ENCODE results near the gene RASSF7. TPM values are rescaled to one million over a fixed set of nuclear protein-coding genes. Genes with fewer than 3 reads are reported as not detected.
"Not testable (repeated sequence)": the region's sequence is repeated elsewhere in the genome, so short reads cannot be mapped to it uniquely, and the experiment has no call there.

Gene RASSF7
- total RNA-seq, 1 donor from 2014 or later, result 19.8 TPM

DNA sequence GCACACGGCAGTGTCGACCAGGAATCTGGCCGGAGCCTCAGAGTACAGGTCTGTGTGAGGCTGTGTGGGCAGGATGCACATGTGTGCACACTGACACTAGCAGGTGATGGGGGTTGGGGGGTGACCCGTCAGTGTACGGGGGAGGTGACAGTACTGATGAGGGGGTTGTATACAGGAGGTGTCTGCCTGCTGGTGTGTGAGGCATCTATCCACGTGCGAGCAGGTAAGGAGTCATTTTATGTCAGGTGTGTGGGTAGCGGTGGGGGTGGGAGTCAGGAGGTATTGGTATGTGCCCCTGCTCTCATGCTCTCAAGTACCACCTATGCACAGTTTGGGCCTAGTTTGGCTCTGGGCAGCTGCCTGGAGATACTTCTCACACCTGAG, 11.0 kb downstream of the RASSF7 start:
- H3K4me1 Mint-ChIP-seq (ENCODE audit: low read depth), result peaks cover 23% of the 10 kb centered on the region
- H3K27me3 Mint-ChIP-seq (ENCODE audit: insufficient read depth), result peaks cover 15% of the 10 kb centered on the region
- H3K4me3 Mint-ChIP-seq, result no peak overlapping the region
- intact Hi-C loops (cut with micrococcal nuclease), result no loop called here
- no peak overlapping the region for H3K27ac Mint-ChIP-seq
- H3K36me3 Mint-ChIP-seq (ENCODE audit: low read depth), result no peaks in the 10 kb centered on the region
- DNase-seq (ENCODE audit: low spot score), result no peak
- no peaks in the 10 kb centered on the region for H3K9me3 Mint-ChIP-seq

DNA sequence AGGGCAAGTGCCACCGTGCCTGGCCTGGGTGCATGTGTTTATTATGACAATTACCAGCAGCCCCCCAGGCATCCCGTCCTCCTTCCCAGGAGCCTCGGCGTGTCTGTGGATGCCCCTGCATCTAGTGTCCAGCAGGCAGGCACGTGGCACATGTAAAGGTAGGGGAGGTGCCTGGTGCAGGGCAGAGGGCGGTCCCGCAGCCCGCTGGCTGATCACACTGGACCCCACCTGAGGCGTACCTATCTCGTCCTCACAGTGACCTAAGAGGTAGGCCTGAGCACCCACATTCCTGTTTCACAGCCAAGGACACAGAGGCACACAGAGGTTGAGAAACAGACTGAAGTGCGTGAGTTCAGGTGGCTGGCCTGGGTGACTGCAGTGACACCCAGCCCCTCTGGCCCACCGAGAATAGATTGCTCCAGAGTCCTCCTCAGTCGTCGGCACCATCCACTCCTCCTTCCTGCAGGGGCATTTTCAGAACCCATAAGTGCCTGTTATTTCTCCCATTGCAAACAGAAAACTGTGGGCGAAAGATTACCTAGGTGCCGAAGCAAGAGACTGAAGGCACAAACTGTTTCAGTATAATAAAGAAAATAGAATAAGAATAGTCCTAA, 12.5 kb downstream of the RASSF7 start:
- peaks cover 23% of the 10 kb centered on the region for H3K4me1 Mint-ChIP-seq (ENCODE audit: low read depth)
- H3K27ac Mint-ChIP-seq, result no peak overlapping the region
- DNase-seq (ENCODE audit: low spot score), result no peak
- intact Hi-C loops (cut with micrococcal nuclease), result no loop called here
- peaks cover 15% of the 10 kb centered on the region for H3K27me3 Mint-ChIP-seq (ENCODE audit: insufficient read depth)
- no peaks in the 10 kb centered on the region for H3K9me3 Mint-ChIP-seq
- H3K36me3 Mint-ChIP-seq (ENCODE audit: low read depth), result peaks cover 4% of the 10 kb centered on the region
- H3K4me3 Mint-ChIP-seq, result no peak overlapping the region

DNA sequence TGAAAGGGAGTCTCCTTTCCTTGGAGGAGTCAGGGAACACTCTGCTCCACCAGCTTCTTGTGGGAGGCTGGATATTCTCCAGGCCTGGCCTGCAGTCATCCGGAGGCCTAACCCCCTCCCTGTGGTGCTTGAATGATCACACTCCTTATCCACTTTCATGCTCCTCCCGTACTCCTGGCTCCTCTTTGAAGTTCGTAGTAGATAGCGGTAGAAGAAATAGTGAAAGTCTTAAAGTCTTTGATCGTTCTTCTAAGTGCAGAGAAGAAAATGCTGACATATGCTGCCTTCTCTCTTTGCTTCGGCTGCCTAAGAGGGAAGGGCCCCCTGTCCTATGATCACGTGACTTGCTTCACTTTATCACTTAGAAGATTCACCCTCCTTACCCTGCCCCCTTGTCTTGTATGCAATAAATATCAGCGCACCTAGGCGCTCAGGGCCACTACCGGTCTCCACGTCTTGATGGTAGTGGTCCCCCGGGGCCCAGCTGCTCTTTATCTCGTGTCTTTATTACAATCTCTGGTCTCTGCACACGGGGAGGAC, 13.3 kb downstream of the RASSF7 start:
- not testable (repeated sequence) for H3K9me3 Mint-ChIP-seq; H3K27ac Mint-ChIP-seq; DNase-seq (ENCODE audit: low spot score); H3K36me3 Mint-ChIP-seq (ENCODE audit: low read depth)
- H3K4me1 Mint-ChIP-seq (ENCODE audit: low read depth), result peaks cover 29% of the 10 kb centered on the region
- H3K27me3 Mint-ChIP-seq (ENCODE audit: insufficient read depth), result peaks cover 15% of the 10 kb centered on the region
- peak overlapping the region; percentile 83 for H3K4me3 Mint-ChIP-seq
- intact Hi-C loops (cut with micrococcal nuclease), result loop anchor here (2.0 kb wide), 1 partner anchor 167 kb away; no protein-coding TSS in a partner anchor

DNA sequence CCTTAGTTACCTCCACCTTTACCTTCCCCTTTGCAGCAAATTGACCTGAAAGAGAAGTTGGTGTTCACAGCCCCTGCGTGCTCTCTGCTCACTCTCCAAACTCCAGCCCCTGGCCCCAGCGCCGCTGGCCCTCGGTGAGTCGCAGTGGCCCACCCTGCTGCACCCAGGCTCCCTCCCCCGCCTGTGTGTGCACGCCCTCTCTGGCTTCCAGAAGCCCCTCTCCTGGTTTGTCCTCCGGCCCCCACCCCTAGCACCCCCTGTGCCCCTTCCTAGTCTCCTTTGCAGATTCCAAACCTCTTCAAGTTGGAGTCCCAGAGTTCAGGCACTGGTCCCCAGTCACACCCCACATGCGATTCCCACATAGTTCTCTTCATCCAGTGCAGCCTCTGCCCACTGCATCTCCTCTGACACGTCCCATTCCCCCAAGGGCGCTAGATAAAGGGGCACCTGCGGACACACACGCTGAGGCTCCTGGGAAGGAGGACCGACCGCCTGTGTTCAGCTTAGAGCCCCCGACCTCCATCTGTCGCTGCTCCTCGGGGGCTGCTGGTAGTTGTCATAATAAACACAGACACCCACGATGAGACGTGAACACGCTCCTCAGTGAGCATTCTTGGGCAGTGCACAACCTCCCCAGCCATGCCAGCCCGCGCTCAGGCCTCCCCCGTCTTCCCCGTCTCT, 14.0 kb downstream of the RASSF7 start:
- Mint-ChIP-seq H3K36me3 (ENCODE audit: low read depth) (peaks cover 4% of the 10 kb centered on the region), H3K4me3 (peak overlapping the region; percentile 83), H3K9me3 (no peaks in the 10 kb centered on the region), H3K27me3 (ENCODE audit: insufficient read depth) (peaks cover 15% of the 10 kb centered on the region), H3K27ac (peak overlapping the region; percentile 26), H3K4me1 (ENCODE audit: low read depth) (peaks cover 36% of the 10 kb centered on the region)
- intact Hi-C loops (cut with micrococcal nuclease), result loop anchor here (1.0 to 5.0 kb wide), 4 partner anchors 14 to 367 kb away; partner anchors contain the start of genes BET1L, LMNTD2, RASSF7 and RIC8A
- no peak for DNase-seq (ENCODE audit: low spot score)

DNA sequence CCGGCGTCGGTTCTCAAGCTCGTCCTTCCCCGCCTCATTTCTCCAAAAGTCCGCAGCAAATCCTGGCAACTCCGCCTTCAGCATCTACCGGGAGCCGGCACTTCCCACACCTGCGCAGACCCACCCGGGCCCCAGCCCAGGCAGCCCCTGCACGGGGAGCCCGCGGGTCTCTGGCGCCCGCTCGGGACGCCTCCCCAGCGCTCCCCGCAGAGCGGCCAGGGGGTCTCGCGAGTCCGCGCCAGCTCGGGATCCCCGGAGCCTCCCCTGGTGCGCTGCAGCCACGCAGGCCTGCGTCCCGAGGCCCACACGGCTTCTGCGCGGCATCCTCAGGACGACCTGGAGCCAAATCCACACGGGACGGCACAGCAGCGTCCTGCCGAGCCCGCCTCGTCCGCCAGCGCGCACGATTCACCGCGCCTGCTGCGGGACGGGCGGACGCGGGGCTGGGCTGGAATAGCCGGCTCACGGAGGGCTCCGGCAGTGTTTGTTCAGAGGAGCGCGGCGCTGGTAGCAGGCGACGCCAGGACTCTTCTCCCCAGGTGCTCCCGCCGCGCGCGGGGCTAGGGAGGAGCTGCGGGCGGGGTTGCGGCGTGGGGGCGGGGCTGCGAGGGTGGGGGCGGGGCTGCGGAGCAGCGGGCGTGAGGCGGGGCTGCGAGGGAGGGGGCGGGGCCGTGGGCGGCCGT, 14.7 kb downstream of the RASSF7 start:
- intact Hi-C loops (cut with micrococcal nuclease), result loop anchor here (1.0 to 5.0 kb wide), 4 partner anchors 15 to 368 kb away; partner anchors contain the start of genes BET1L, LMNTD2, RASSF7 and RIC8A
- no peak for DNase-seq (ENCODE audit: low spot score)
- peaks cover 38% of the 10 kb centered on the region for H3K4me1 Mint-ChIP-seq (ENCODE audit: low read depth)
- H3K27me3 Mint-ChIP-seq (ENCODE audit: insufficient read depth), result peaks cover 15% of the 10 kb centered on the region
- no peaks in the 10 kb centered on the region for H3K9me3 Mint-ChIP-seq
- peak overlapping the region; percentile 26 for H3K27ac Mint-ChIP-seq
- peaks cover 4% of the 10 kb centered on the region for H3K36me3 Mint-ChIP-seq (ENCODE audit: low read depth)
- H3K4me3 Mint-ChIP-seq, result peak overlapping the region; percentile 83

DNA sequence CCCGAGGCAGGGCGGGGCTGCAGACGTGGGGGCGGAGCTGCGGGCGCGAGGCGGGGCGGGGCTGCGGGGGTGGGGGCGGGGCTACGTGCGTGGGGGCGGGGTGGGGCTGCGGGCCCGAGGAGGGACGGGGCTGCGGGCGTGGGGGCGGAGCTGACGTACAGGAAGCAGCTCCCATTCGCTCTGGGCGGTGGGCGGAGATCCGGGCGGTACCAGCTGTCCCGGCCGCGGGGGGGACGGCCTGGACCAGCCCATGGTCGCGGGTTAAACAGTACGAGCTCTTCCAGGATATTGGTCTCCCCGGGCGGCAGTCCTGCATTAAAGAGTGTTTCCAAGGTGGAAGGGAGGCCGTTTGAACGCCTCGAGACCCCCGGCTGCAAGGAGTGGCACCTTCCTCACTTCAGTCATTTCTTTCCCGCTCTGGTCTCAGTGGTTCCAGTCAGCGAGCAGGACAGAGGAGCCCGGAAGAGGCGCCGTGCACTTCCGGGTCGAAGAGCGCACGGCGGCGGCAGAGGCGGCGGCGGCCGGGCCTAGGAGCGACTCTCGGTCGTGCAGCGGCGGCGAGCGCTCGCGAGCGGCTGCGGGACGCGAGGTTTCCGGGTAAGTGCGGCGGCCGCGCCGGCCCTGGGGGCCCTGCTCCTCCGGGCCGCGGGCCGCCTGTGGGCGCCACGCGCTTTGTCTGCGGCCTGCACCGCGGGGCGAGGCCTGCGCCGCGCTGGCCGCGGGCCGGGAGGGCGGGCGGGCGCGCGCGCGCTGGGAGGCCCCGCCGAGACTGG, 15.4 kb downstream of the RASSF7 start, which contains the start of gene PHRF1:
Gene PHRF1, plus strand, starts transcription at position 475 of the 773 bp plus-strand sequence. CDS start 5,043 bp downstream, outside the sequence.
- intact Hi-C loops (cut with micrococcal nuclease), result loop anchor here (1.0 to 5.0 kb wide), 11 partner anchors 8 to 369 kb away; partner anchors contain the start of genes BET1L, DEAF1, LMNTD2 and LRRC56
- peak; percentile 91 for DNase-seq (ENCODE audit: low spot score)
- Mint-ChIP-seq H3K4me3 (peak within 1 kb of the TSS; percentile 94), H3K4me1 (ENCODE audit: low read depth) (peaks cover 41% of the 10 kb centered on the region), H3K36me3 (ENCODE audit: low read depth) (peaks cover 6% of the 10 kb centered on the region), H3K9me3 (no peaks in the 10 kb centered on the region), H3K27ac (peak within 1 kb of the TSS; percentile 100), H3K27me3 (ENCODE audit: insufficient read depth) (peaks cover 15% of the 10 kb centered on the region)

DNA sequence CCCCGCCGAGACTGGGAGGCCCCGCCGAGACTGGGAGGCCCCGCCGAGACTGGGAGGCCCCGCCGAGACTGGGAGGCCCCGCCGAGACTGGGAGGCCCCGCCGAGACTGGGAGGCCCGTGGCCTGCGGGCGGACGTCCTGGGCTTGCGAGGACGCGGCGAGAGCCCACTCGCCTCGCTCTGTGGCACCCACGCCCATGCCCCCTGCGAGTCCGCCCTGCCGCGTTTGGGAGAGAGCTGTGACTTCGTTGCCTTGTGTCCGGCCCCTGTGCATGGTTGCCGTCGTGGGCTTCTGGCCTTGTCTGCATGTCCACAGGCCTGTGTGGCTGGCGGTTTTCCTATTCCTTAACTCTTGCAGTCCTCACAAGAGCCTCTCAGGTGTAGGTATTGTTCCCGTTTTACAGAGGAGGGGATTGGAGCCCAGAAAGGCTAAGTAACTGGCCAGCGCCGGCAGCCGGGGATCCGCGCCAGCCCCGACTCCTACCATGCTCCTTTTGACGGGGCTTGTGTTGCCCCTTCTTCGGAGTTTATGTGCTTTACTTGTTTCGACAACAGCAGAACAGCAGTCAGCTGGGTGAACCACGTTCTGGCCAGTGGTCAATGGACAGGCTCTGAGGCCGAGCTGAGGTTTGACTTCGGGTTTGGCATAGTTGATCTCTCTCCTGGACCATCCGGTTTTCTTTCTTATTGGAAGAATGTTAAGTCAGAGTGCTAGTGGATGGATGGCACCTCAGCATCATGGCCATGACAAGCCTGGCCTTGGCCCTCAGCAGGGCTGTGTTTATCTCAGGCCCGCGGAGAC, 16.2 kb downstream of the RASSF7 start:
- H3K4me3 Mint-ChIP-seq, result peak overlapping the region; percentile 94
- peaks cover 43% of the 10 kb centered on the region for H3K4me1 Mint-ChIP-seq (ENCODE audit: low read depth)
- intact Hi-C loops (cut with micrococcal nuclease), result loop anchor here (1.0 to 5.0 kb wide), 9 partner anchors 9 to 370 kb away; partner anchors contain the start of genes BET1L, DEAF1, LRRC56 and RIC8A
- no peak for DNase-seq (ENCODE audit: low spot score)
- peak overlapping the region; percentile 59 for H3K27ac Mint-ChIP-seq
- peaks cover 14% of the 10 kb centered on the region for H3K36me3 Mint-ChIP-seq (ENCODE audit: low read depth)
- no peaks in the 10 kb centered on the region for H3K9me3 Mint-ChIP-seq
- peaks cover 15% of the 10 kb centered on the region for H3K27me3 Mint-ChIP-seq (ENCODE audit: insufficient read depth)

DNA sequence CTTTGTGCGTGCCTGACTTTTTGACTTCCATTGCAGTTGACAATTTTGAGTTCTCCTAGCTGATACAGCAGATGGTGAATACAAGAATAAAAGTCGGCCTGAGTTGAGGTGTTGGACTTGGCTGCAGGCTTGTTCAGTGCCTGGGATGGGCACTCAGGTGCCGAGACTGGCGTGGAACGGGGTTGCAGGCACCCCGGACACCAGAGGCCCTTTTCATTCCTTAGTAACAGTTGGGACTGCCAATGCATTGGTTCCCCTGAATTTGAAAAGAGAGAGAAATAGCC, 16.8 kb downstream of the RASSF7 start:
- Mint-ChIP-seq H3K36me3 (ENCODE audit: low read depth) (peaks cover 14% of the 10 kb centered on the region), H3K9me3 (no peaks in the 10 kb centered on the region), H3K27ac (peak overlapping the region; percentile 59), H3K27me3 (ENCODE audit: insufficient read depth) (peaks cover 15% of the 10 kb centered on the region), H3K4me3 (peak overlapping the region; percentile 94), H3K4me1 (ENCODE audit: low read depth) (peaks cover 43% of the 10 kb centered on the region)
- intact Hi-C loops (cut with micrococcal nuclease), result loop anchor here (5.0 kb wide), 2 partner anchors 310 to 370 kb away; partner anchors contain the start of genes BET1L and RIC8A
- DNase-seq (ENCODE audit: low spot score), result no peak

DNA sequence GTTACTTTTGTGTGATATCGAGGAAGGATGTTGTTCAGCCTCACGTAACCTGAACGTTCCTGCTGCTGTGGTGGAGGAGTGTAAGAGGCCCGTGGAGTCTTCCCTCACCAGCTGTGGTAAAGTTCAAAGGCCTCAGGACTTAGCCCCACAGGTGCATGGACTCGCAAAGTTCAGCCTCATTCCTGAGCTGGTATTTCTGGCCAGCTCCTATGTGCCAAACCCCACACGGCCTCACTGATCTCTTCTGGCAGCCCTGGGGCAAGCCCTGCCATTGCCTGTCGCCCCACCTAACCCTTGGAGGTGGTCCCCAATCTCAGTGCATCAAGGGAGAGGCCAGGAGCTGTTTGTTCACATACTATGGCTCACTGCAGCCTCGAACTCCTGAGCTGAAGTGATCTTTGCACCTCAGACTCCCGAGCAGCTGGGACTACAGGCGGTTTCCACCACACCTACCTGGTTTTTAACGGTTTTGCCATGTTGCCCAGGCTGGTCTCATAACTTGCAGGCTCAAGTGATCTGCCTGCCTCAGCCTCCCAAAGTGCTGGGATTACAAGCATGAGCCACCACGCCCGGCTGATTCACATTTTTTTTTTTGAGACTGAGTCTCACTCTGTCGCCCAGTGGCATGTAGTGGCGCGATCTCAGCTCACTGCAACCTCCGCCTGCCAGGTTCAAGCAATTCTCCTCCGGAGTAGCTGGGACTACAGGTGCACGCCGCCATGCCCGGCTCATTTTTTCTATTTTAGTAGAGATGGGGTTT, 17.7 kb downstream of the RASSF7 start:
- H3K27me3 Mint-ChIP-seq (ENCODE audit: insufficient read depth), result peaks cover 14% of the 10 kb centered on the region
- peak overlapping the region; percentile 94 for H3K4me3 Mint-ChIP-seq
- no peaks in the 10 kb centered on the region for H3K9me3 Mint-ChIP-seq
- H3K27ac Mint-ChIP-seq, result peak overlapping the region; percentile 4
- DNase-seq (ENCODE audit: low spot score), result no peak
- peaks cover 15% of the 10 kb centered on the region for H3K36me3 Mint-ChIP-seq (ENCODE audit: low read depth)
- intact Hi-C loops (cut with micrococcal nuclease), result loop anchor here (5.0 kb wide), 2 partner anchors 311 to 371 kb away; partner anchors contain the start of genes BET1L and RIC8A
- peaks cover 43% of the 10 kb centered on the region for H3K4me1 Mint-ChIP-seq (ENCODE audit: low read depth)

DNA sequence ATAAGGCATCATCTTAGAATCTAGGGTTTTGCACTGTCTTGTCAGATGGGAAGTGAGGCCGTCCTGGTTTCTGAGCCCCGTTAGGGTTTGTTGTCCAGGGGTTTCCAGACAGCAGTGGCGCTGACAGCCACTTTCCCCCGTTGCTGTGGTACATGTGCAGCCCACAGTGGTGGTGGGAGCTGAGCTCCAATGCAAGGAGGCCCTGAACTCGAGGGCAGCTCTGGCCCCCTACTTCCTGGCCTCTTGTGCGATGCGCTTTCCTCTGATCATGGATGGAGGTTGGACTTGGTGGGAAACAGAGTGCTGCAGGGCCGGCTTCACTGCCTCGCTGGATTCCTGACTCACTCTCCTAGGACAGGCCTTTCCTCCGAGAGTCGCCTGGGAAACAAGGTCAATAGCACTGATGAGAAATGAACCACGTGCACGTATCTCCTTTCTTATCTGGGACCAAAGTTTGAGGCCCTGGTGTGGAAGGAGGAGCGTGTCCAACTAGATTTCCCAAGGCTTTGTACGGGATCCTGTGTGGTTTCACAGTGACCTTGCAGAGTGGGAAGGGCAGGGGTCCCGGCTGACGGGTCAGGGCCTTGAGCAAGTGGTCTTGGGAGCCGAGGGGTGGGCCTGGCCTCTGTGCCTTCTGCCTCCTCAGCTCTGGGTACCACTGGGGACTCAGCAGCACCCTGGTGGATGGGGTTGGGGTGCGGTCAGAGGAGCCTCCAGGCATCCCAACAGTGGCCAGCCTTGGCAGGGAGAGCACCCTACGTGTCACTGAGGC, 19.2 kb downstream of the RASSF7 start:
- no peak for DNase-seq (ENCODE audit: low spot score)
- Mint-ChIP-seq H3K9me3 (no peaks in the 10 kb centered on the region), H3K36me3 (ENCODE audit: low read depth) (peaks cover 16% of the 10 kb centered on the region), H3K4me1 (ENCODE audit: low read depth) (peaks cover 31% of the 10 kb centered on the region), H3K27me3 (ENCODE audit: insufficient read depth) (peaks cover 3% of the 10 kb centered on the region), H3K27ac (no peak overlapping the region), H3K4me3 (no peak overlapping the region)
- intact Hi-C loops (cut with micrococcal nuclease), result loop anchor here (5.0 kb wide), 2 partner anchors 313 to 373 kb away; partner anchors contain the start of genes BET1L and RIC8A
